Measurements from ENCODE around the gene CLDN17. TPM values are rescaled to one million over a fixed set of nuclear protein-coding genes. Genes with fewer than 3 reads are reported as not detected.

CLDN17 gene
- total and polyA plus RNA-seq, 2 donors (not counting 1 experiment from before 2014, with no cell fraction given) = not detected

- WGBS (ENCODE audit: insufficient coverage) = 96% methylated on average over 14 of the region's 16 CpGs
- H3K79me2 ChIP-seq (ENCODE audit: control insufficient read depth, insufficient read depth, low read length) = no peaks in the 10 kb centered on the region
- H3K4me3 ChIP-seq (ENCODE audit: control extremely low read depth in 1 of 5, extremely low read depth in 1 of 5, insufficient read depth in 1 of 5, low read depth in 2 of 5, low read length in 4 of 5) = no peak overlapping the region
- Mint-ChIP-seq H3K9me3 (ENCODE audit: insufficient read depth) (peaks cover 8% of the 10 kb centered on the region), H3K27ac (no peak overlapping the region), H3K27me3 (no peaks in the 10 kb centered on the region), H3K4me3 (no peak overlapping the region), H3K4me1 (no peaks in the 10 kb centered on the region)
- no peak for DNase-seq
- H3K9ac ChIP-seq (ENCODE audit: low read length) = no peak overlapping the region
- no peaks in the 10 kb centered on the region for H3K9me3 ChIP-seq (ENCODE audit: control extremely low read depth in 1 of 3, control insufficient read depth in 2 of 3, insufficient read depth in 1 of 3, low read length in 2 of 3)
- intact Hi-C loops (cut with micrococcal nuclease) = no loop called here
- TF ChIP-seq EZH2 (IDR thresholded peaks at IDR 0.05; ENCODE audit: borderline replicate concordance, insufficient read depth, low read depth, low read length, poor library complexity, severe bottlenecking) = no peak
- no peak for TF ChIP-seq CTCF (IDR thresholded peaks at IDR 0.05)
- ATAC-seq (ENCODE audit: low read depth) = no peak
- H3K27ac ChIP-seq (ENCODE audit: low read length in 2 of 2) = no peak overlapping the region
- no peaks in the 10 kb centered on the region for H3K36me3 ChIP-seq (replicated peaks in 1 of 2; ENCODE audit: control extremely low read depth in 1 of 2, control insufficient read depth in 1 of 2, extremely low read depth in 1 of 2, insufficient read depth in 2 of 2, low read length in 1 of 2)
- H3K27me3 ChIP-seq (replicated peaks in 1 of 4; ENCODE audit: control extremely low read depth in 1 of 4, control insufficient read depth in 3 of 4, insufficient read depth in 4 of 4, low read length in 3 of 4) = no peaks in the 10 kb centered on the region
- ChIA-PET CTCF (no interaction called here), POLR2A (no interaction called here)
- H3K4me1 ChIP-seq (ENCODE audit: control insufficient read depth in 2 of 2, insufficient read depth in 2 of 2, low read length in 2 of 2) = no peaks in the 10 kb centered on the region
- H2AFZ ChIP-seq (ENCODE audit: insufficient read depth, low read depth, low read length, poor library complexity, severe bottlenecking) = no peak overlapping the region
- H4K20me1 ChIP-seq (ENCODE audit: control insufficient read depth, insufficient read depth, low read length, poor library complexity, severe bottlenecking) = no peaks in the 10 kb centered on the region
- H3K4me2 ChIP-seq (replicated peaks; ENCODE audit: low read depth, low read length, poor library complexity, severe bottlenecking) = no peak overlapping the region
Measured at GRCh38 chr21:30146558-30147282, 19.9 kb downstream of the CLDN17 start.

GRCh38 chr21:30138483-30138882 lies 28.1 kb downstream of the CLDN17 start:
- DNase-seq (no peak), ATAC-seq (ENCODE audit: low read depth) (no peak)
- Histone ChIP-seq H2AFZ (ENCODE audit: insufficient read depth, low read depth, low read length, poor library complexity, severe bottlenecking) (no peak overlapping the region), H3K4me1 (ENCODE audit: control insufficient read depth in 2 of 2, insufficient read depth in 2 of 2, low read length in 2 of 2) (no peaks in the 10 kb centered on the region), H3K9ac (ENCODE audit: low read length) (no peak overlapping the region), H3K27ac (ENCODE audit: low read length in 2 of 2) (no peak overlapping the region), H3K9me3 (ENCODE audit: control extremely low read depth in 1 of 3, control insufficient read depth in 2 of 3, insufficient read depth in 1 of 3, low read length in 2 of 3) (no peaks in the 10 kb centered on the region), H3K27me3 (replicated peaks in 1 of 4; ENCODE audit: control extremely low read depth in 1 of 4, control insufficient read depth in 3 of 4, insufficient read depth in 4 of 4, low read length in 3 of 4) (no peaks in the 10 kb centered on the region), H3K36me3 (replicated peaks in 1 of 2; ENCODE audit: control extremely low read depth in 1 of 2, control insufficient read depth in 1 of 2, extremely low read depth in 1 of 2, insufficient read depth in 2 of 2, low read length in 1 of 2) (no peaks in the 10 kb centered on the region), H4K20me1 (ENCODE audit: control insufficient read depth, insufficient read depth, low read length, poor library complexity, severe bottlenecking) (no peaks in the 10 kb centered on the region), H3K4me3 (ENCODE audit: control extremely low read depth in 1 of 5, extremely low read depth in 1 of 5, insufficient read depth in 1 of 5, low read depth in 2 of 5, low read length in 4 of 5) (no peak overlapping the region), H3K4me2 (replicated peaks; ENCODE audit: low read depth, low read length, poor library complexity, severe bottlenecking) (no peak overlapping the region), H3K79me2 (ENCODE audit: control insufficient read depth, insufficient read depth, low read length) (no peaks in the 10 kb centered on the region)
- ChIA-PET CTCF (no interaction called here), POLR2A (no interaction called here)
- H3K4me3 Mint-ChIP-seq = no peak overlapping the region
- WGBS (ENCODE audit: insufficient coverage) = 83% methylated on average over 3 of the region's 6 CpGs
- no peaks in the 10 kb centered on the region for H3K27me3 Mint-ChIP-seq
- TF ChIP-seq CTCF (IDR thresholded peaks at IDR 0.05) = no peak
- no peak for TF ChIP-seq EZH2 (IDR thresholded peaks at IDR 0.05; ENCODE audit: borderline replicate concordance, insufficient read depth, low read depth, low read length, poor library complexity, severe bottlenecking)
- no peaks in the 10 kb centered on the region for H3K4me1 Mint-ChIP-seq
- no peak overlapping the region for H3K27ac Mint-ChIP-seq
- H3K9me3 Mint-ChIP-seq (ENCODE audit: insufficient read depth) = peaks cover 4% of the 10 kb centered on the region
- intact Hi-C loops (cut with micrococcal nuclease) = no loop called here
